A549 (cell line): ENCODE results near the gene BANF2.

ENCODE experiments used
- CTCF ChIP-seq: fragments of >200 bp; sonication (Bioruptor Twin); formaldehyde crosslinking; IDR thresholded peaks from 3 replicates; pipeline ENCODE4 v1.5.1; 2016
- POLR2A ChIP-seq: IDR thresholded peaks from 2 replicates; pipeline ENCODE4 v1.6.1; 2012; ENCODE audit warnings: mild to moderate bottlenecking, low read length

DNA sequence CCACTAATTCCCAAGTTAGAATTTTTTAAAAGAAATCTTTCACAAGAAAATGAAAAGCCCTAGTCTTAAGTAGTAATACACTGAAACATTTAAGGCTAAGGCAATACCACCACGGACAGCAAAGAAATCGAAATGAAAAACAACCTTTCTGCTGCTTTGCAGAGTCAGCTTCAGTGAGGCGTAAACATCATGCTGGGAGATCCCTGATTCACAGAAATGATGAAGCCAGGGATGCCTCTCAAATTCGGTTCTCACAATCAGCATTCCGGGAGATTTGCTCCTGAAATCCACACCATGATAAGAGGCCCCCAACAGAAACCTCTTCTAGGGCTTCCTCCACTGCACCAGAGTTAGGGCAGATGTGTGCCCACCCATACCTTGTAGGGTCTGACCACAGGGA, 36.3 kb upstream of the BANF2 start:
- no peak for TF ChIP-seq CTCF
- TF ChIP-seq POLR2A, result no peak
